Astrocyte (in vitro differentiated cells and primary cell): Measurements from ENCODE around the gene GABBR2. TPM values are rescaled to one million over a fixed set of nuclear protein-coding genes. Genes with fewer than 3 reads are reported as not detected.

Experiments
- DNase-seq: peaks from one replicate; pipeline ENCODE4 v3.0.0-alpha.2; 2010; ENCODE audit warnings: low read depth
- FAIRE-seq: peaks from 2 replicates; lab custom pipeline; 2011; peaks lifted over from hg19 to GRCh38; lab: Jason Lieb, UNC
- H2AFZ ChIP-seq: 2 replicates; pipeline ENCODE4 v1.6.0; 2012; ENCODE audit warnings: low read depth, low read length, inconsistent platforms
- H3K27ac ChIP-seq: 2 replicates; pipeline ENCODE4 v1.5.1; 2011; ENCODE audit warnings: low read depth, low read length, inconsistent platforms
- H3K27me3 ChIP-seq: 2 replicates; pipeline ENCODE4 v1.6.0; 2011; ENCODE audit warnings: low read length, inconsistent platforms; ENCODE audit not compliant: insufficient read depth
- H3K36me3 ChIP-seq: 2 replicates; pipeline ENCODE4 v1.5.1; 2011; ENCODE audit warnings: low read length, inconsistent platforms; ENCODE audit not compliant: insufficient read depth
- H3K4me1 ChIP-seq: 2 replicates; pipeline ENCODE4 v1.5.1; 2011; ENCODE audit warnings: low read length, inconsistent platforms; ENCODE audit not compliant: insufficient read depth
- H3K4me2 ChIP-seq: 2 replicates; pipeline ENCODE4 v1.6.0; 2012; ENCODE audit warnings: low read length, inconsistent platforms
- H3K4me3 ChIP-seq: 2 replicates; pipeline ENCODE4 v1.5.1; 2011; ENCODE audit warnings: low read depth, mild to moderate bottlenecking, low read length, inconsistent platforms; ENCODE audit not compliant: insufficient read depth
- H3K79me2 ChIP-seq: 2 replicates; pipeline ENCODE4 v1.6.0; 2012; ENCODE audit warnings: mild to moderate bottlenecking, low read length, inconsistent platforms; ENCODE audit not compliant: insufficient read depth
- H3K9ac ChIP-seq: 2 replicates; pipeline ENCODE4 v1.6.0; 2012; ENCODE audit warnings: mild to moderate bottlenecking, low read length, inconsistent platforms
- H3K9me3 ChIP-seq: 2 replicates; pipeline ENCODE4 v1.5.1; 2012; ENCODE audit warnings: low read depth, mild to moderate bottlenecking, low read length, inconsistent platforms; ENCODE audit not compliant: insufficient read depth
- H4K20me1 ChIP-seq: 2 replicates; pipeline ENCODE4 v1.6.0; 2012; ENCODE audit warnings: low read length, inconsistent platforms; ENCODE audit not compliant: insufficient read depth
- H3K27ac Mint-ChIP-seq: one replicate; pipeline ENCODE4 v1.8.0; 2021; ENCODE audit warnings: mild to moderate bottlenecking, mixed read lengths; ENCODE audit not compliant: unreplicated experiment
- H3K27me3 Mint-ChIP-seq: one replicate; pipeline ENCODE4 v1.8.0; 2021; ENCODE audit warnings: low read depth, mixed read lengths; ENCODE audit not compliant: unreplicated experiment
- H3K36me3 Mint-ChIP-seq: one replicate; pipeline ENCODE4 v1.8.0; 2021; ENCODE audit warnings: low read depth, mixed read lengths; ENCODE audit not compliant: unreplicated experiment
- H3K4me1 Mint-ChIP-seq: one replicate; pipeline ENCODE4 v1.8.0; 2021; ENCODE audit warnings: low read depth, mixed read lengths; ENCODE audit not compliant: unreplicated experiment
- H3K4me3 Mint-ChIP-seq: one replicate; pipeline ENCODE4 v1.8.0; 2021; ENCODE audit warnings: mild to moderate bottlenecking, moderate library complexity, mixed read lengths; ENCODE audit not compliant: unreplicated experiment
- H3K9me3 Mint-ChIP-seq: one replicate; pipeline ENCODE4 v1.8.0; 2021; ENCODE audit warnings: mild to moderate bottlenecking, mixed read lengths; ENCODE audit not compliant: unreplicated experiment
- EZH2 ChIP-seq: IDR thresholded peaks from 2 replicates; pipeline ENCODE4 v1.6.1; 2012; ENCODE audit warnings: mild to moderate bottlenecking, low read length, inconsistent platforms; ENCODE audit not compliant: insufficient read depth
- total RNA-seq: library from RNA; stranded (reverse); gene quantifications from 2 replicates; pipeline ENCODE4 v1.2.1, GENCODE V29; 2021
- TF ChIP-seq, protein P1 (sequence below): IDR thresholded peaks from 2 replicates; pipeline ENCODE4 v1.5.1; 2011; ENCODE audit warnings: low read depth, mild to moderate bottlenecking, inconsistent platforms, low read length, moderate library complexity; ENCODE audit not compliant: insufficient read depth

The GABBR2 gene
- total RNA-seq, 1 donor from 2014 or later, result 2.0 TPM

DNA sequence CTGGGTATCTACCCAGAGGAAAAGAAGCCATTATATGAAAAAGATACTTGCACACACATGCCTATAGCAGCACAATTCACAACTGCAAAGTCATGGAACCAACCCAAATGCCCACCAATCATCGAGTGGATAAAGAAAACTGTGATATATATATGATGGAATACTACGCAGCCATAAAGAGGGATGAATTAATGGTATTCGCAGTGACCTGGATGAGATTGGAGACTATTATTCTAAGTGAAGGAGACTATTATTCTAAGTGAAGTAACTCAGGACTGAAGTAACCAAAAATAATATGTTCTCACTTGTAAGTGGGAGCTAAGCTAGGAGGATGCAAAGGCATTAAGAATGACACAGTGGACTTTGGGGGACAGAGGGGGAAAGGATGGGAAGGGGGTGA, 30.0 kb upstream of the GABBR2 start:
- Mint-ChIP-seq H3K4me1 (peaks cover 6% of the 10 kb centered on the region), H3K27me3 (no peaks in the 10 kb centered on the region), H3K27ac (no peak overlapping the region), H3K9me3 (peaks cover 6% of the 10 kb centered on the region), H3K36me3 (peaks cover 10% of the 10 kb centered on the region), H3K4me3 (no peak overlapping the region)
- Histone ChIP-seq H3K36me3 (no peaks in the 10 kb centered on the region), H3K9me3 (no peaks in the 10 kb centered on the region), H3K4me3 (no peak overlapping the region), H3K27ac (no peak overlapping the region), H3K9ac (no peak overlapping the region), H3K4me1 (peaks cover 3% of the 10 kb centered on the region), H3K79me2 (no peaks in the 10 kb centered on the region), H4K20me1 (no peaks in the 10 kb centered on the region), H2AFZ (no peak overlapping the region), H3K27me3 (no peaks in the 10 kb centered on the region), H3K4me2 (no peak overlapping the region)
- FAIRE-seq (no peak), DNase-seq (no peak)
- TF ChIP-seq, protein P1, sequence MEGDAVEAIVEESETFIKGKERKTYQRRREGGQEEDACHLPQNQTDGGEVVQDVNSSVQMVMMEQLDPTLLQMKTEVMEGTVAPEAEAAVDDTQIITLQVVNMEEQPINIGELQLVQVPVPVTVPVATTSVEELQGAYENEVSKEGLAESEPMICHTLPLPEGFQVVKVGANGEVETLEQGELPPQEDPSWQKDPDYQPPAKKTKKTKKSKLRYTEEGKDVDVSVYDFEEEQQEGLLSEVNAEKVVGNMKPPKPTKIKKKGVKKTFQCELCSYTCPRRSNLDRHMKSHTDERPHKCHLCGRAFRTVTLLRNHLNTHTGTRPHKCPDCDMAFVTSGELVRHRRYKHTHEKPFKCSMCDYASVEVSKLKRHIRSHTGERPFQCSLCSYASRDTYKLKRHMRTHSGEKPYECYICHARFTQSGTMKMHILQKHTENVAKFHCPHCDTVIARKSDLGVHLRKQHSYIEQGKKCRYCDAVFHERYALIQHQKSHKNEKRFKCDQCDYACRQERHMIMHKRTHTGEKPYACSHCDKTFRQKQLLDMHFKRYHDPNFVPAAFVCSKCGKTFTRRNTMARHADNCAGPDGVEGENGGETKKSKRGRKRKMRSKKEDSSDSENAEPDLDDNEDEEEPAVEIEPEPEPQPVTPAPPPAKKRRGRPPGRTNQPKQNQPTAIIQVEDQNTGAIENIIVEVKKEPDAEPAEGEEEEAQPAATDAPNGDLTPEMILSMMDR, result no peak
- TF ChIP-seq EZH2, result no peak

GRCh38 chr9:98736226-98736625, 27.5 kb upstream of the GABBR2 start:
- Histone ChIP-seq H3K9me3 (no peaks in the 10 kb centered on the region), H3K79me2 (no peaks in the 10 kb centered on the region), H3K4me1 (no peaks in the 10 kb centered on the region), H2AFZ (no peak overlapping the region), H4K20me1 (no peaks in the 10 kb centered on the region), H3K9ac (no peak overlapping the region), H3K4me2 (no peak overlapping the region), H3K4me3 (no peak overlapping the region), H3K27me3 (no peaks in the 10 kb centered on the region), H3K27ac (no peak overlapping the region), H3K36me3 (no peaks in the 10 kb centered on the region)
- Mint-ChIP-seq H3K27ac (no peak overlapping the region), H3K4me1 (no peaks in the 10 kb centered on the region), H3K9me3 (peaks cover 6% of the 10 kb centered on the region), H3K36me3 (peaks cover 12% of the 10 kb centered on the region), H3K4me3 (no peak overlapping the region), H3K27me3 (no peaks in the 10 kb centered on the region)
- FAIRE-seq (no peak), DNase-seq (no peak)
- TF ChIP-seq EZH2, result no peak
- TF ChIP-seq, protein P1, result no peak

- H3K27ac ChIP-seq, result no peak overlapping the region
- H3K27ac Mint-ChIP-seq, result no peak overlapping the region
- H3K4me3 ChIP-seq, result no peak overlapping the region
- H3K9me3 ChIP-seq, result no peaks in the 10 kb centered on the region
- no peak overlapping the region for H3K4me3 Mint-ChIP-seq
- peaks cover 10% of the 10 kb centered on the region for H3K27me3 Mint-ChIP-seq
- no peaks in the 10 kb centered on the region for H4K20me1 ChIP-seq
- peaks cover 12% of the 10 kb centered on the region for H3K36me3 Mint-ChIP-seq
- H3K4me1 ChIP-seq, result no peaks in the 10 kb centered on the region
- H3K4me1 Mint-ChIP-seq, result no peaks in the 10 kb centered on the region
- DNase-seq (no peak), FAIRE-seq (no peak)
- no peaks in the 10 kb centered on the region for H3K27me3 ChIP-seq
- H3K79me2 ChIP-seq, result no peaks in the 10 kb centered on the region
- H3K4me2 ChIP-seq, result no peak overlapping the region
- H3K9me3 Mint-ChIP-seq, result no peaks in the 10 kb centered on the region
- TF ChIP-seq EZH2, result no peak
- TF ChIP-seq, protein P1, result no peak
- no peaks in the 10 kb centered on the region for H3K36me3 ChIP-seq
- H3K9ac ChIP-seq, result no peak overlapping the region
- no peak overlapping the region for H2AFZ ChIP-seq
Observed at GRCh38 chr9:98732801-98733200, 24.1 kb upstream of the GABBR2 start.
